HG02623 (cell line): ENCODE measurements around the gene IER5.

Source experiments
- ATAC-seq: cut with Tn5 transposase; IDR thresholded peaks from one replicate; pipeline ENCODE4 v1.9.1; 2021; ENCODE audit warnings: moderate library complexity; ENCODE audit not compliant: unreplicated experiment

The IER5 gene

GRCh38 chr1:181076852-181077251, 11.6 kb upstream of the IER5 start:
- no peak for ATAC-seq

- no peak for ATAC-seq
Observed at GRCh38 chr1:181077576-181078242, 10.8 kb upstream of the IER5 start.

- ATAC-seq, result no peak
Observed at GRCh38 chr1:181079382-181079781, 9.1 kb upstream of the IER5 start.

- no peak for ATAC-seq
Observed at GRCh38 chr1:181079920-181080319, 8.6 kb upstream of the IER5 start.

GRCh38 chr1:181080556-181080955, 7.9 kb upstream of the IER5 start:
- no peak for ATAC-seq

- ATAC-seq, result no peak
Observed at GRCh38 chr1:181081395-181081794, 7.1 kb upstream of the IER5 start.

- ATAC-seq, result peak; percentile 28
Observed at GRCh38 chr1:181083842-181084605, 4.5 kb upstream of the IER5 start.

GRCh38 chr1:181084606-181084969, 3.9 kb upstream of the IER5 start:
- ATAC-seq, result no peak

GRCh38 chr1:181086091-181086490, 2.4 kb upstream of the IER5 start:
- no peak for ATAC-seq

GRCh38 chr1:181086926-181087325, 1.6 kb upstream of the IER5 start:
- no peak for ATAC-seq

- ATAC-seq, result no peak
Observed at GRCh38 chr1:181087400-181087901, 1.0 kb upstream of the IER5 start.

GRCh38 chr1:181089017-181089675, 646 bp downstream of the IER5 start:
- peak; percentile 1 for ATAC-seq

- ATAC-seq, result peak; percentile 25
Observed at GRCh38 chr1:181089676-181090544, 1.4 kb downstream of the IER5 start.

GRCh38 chr1:181090641-181091126, 2.2 kb downstream of the IER5 start:
- ATAC-seq, result no peak

- no peak for ATAC-seq
Observed at GRCh38 chr1:181091309-181092040, 3.0 kb downstream of the IER5 start.

- ATAC-seq, result no peak
Observed at GRCh38 chr1:181092056-181092455, 3.6 kb downstream of the IER5 start.

- no peak for ATAC-seq
Observed at GRCh38 chr1:181092883-181093458, 4.5 kb downstream of the IER5 start.

GRCh38 chr1:181094416-181095212, 6.1 kb downstream of the IER5 start:
- ATAC-seq, result no peak

GRCh38 chr1:181095260-181095659, 6.8 kb downstream of the IER5 start:
- ATAC-seq, result no peak
